SK-N-SH (cell line): Measurements from ENCODE around the gene GDI2. TPM values are rescaled to one million over a fixed set of nuclear protein-coding genes. Genes with fewer than 3 reads are reported as not detected.

ENCODE experiments used
- CTCF ChIA-PET: fragments of 300-600, 350-600 bp; formaldehyde crosslinking; extraction: SDS; loops from one replicate; lab custom pipeline; 2021; lab: Yijun Ruan, JAX
- POLR2A ChIA-PET: fragments of 350-600 bp; sonication (Branson Sonifier 250); formaldehyde crosslinking; extraction: SDS; loops from one replicate; lab custom pipeline; 2020; ENCODE audit warnings: antibody characterized with exemption, inconsistent platforms; lab: Yijun Ruan, JAX
- DNase-seq: peaks from one replicate; pipeline ENCODE4 v3.0.0; 2012
- H2AFZ ChIP-seq: fragments of 200-600 bp; sonication (generic); 2 replicates; pipeline ENCODE4 v1.8.1; 2016; ENCODE audit warnings: antibody characterized with exemption, mild to moderate bottlenecking, low read depth
- H3F3A ChIP-seq: fragments of 200-600 bp; sonication (generic); replicated peaks from 2 replicates; pipeline ENCODE3; 2016; ENCODE audit warnings: antibody characterized with exemption, mild to moderate bottlenecking; ENCODE audit not compliant: insufficient read depth
- H3K27ac ChIP-seq, 2 experiments: fragments of 200-500 bp in 1 of 2; fragments of 200-600 bp in 1 of 2; sonication (Bioruptor generic) in 1 of 2; sonication (generic), shearing (Covaris generic) in 1 of 2; 2 replicates each; pipeline versions ENCODE4 v1.5.1 to v1.6.1; 2014 to 2016; ENCODE audit warnings: low read depth in 2 of 2, inconsistent platforms in 1 of 2, low read length in 1 of 2, mild to moderate bottlenecking in 1 of 2, mixed read lengths in 1 of 2
- H3K27me3 ChIP-seq: fragments of 200-600 bp; sonication (generic), shearing (Covaris generic); 2 replicates; pipeline ENCODE4 v1.6.1; 2016; ENCODE audit warnings: mixed run types; ENCODE audit not compliant: insufficient read depth
- H3K36me3 ChIP-seq, 2 experiments: fragments of 200-500 bp in 1 of 2; fragments of 200-600 bp in 1 of 2; sonication (Bioruptor generic) in 1 of 2; sonication (generic) in 1 of 2; replicated peaks in 1 of 2; 2 replicates each; pipeline versions ENCODE3 to v1.5.1; 2014 to 2016; ENCODE audit warnings: low read length in 1 of 2, mild to moderate bottlenecking in 1 of 2; ENCODE audit not compliant: insufficient read depth in 2 of 2, control insufficient read depth in 1 of 2
- H3K4me1 ChIP-seq, 2 experiments: fragments of 200-500 bp in 1 of 2; fragments of 200-600 bp in 1 of 2; sonication (Bioruptor generic) in 1 of 2; sonication (generic), shearing (Covaris generic) in 1 of 2; 2 replicates each; pipeline versions ENCODE4 v1.5.1 to v1.6.1; 2014 to 2016; ENCODE audit warnings: low read depth in 1 of 2, low read length in 1 of 2, mixed run types in 1 of 2; ENCODE audit not compliant: insufficient read depth in 2 of 2, control insufficient read depth in 1 of 2
- H3K4me2 ChIP-seq: fragments of 200-600 bp; sonication (generic), shearing (Covaris generic); 2 replicates; pipeline ENCODE4 v1.6.1; 2017; ENCODE audit warnings: mixed run types
- H3K4me3 ChIP-seq, 2 experiments: fragments of 200-500 bp in 1 of 2; fragments of 200-600 bp in 1 of 2; sonication (Bioruptor generic) in 1 of 2; sonication (generic), shearing (Covaris generic) in 1 of 2; 2 replicates each; pipeline versions ENCODE4 v1.5.1 to v1.8.1; 2014 to 2016; ENCODE audit warnings: low read depth in 2 of 2, inconsistent platforms in 1 of 2, low read length in 1 of 2, mild to moderate bottlenecking in 1 of 2, mixed read lengths in 1 of 2, moderate library complexity in 1 of 2
- H3K79me2 ChIP-seq: fragments of 200-600 bp; sonication (generic); 2 replicates; pipeline ENCODE4 v1.8.1; 2017; ENCODE audit warnings: mild to moderate bottlenecking; ENCODE audit not compliant: insufficient read depth
- H3K9ac ChIP-seq: fragments of 200-600 bp; sonication (generic); 2 replicates; pipeline ENCODE4 v1.6.1; 2017; ENCODE audit warnings: mixed run types
- H3K9me2 ChIP-seq: fragments of 200-600 bp; sonication (generic); 2 replicates; pipeline ENCODE4 v1.6.1; 2017; ENCODE audit warnings: mixed run types
- H3K9me3 ChIP-seq: fragments of 200-600 bp; sonication (generic); 2 replicates; pipeline ENCODE4 v1.6.1; 2017; ENCODE audit warnings: mixed run types, mild to moderate bottlenecking, moderate library complexity
- H4K20me1 ChIP-seq: fragments of 200-600 bp; sonication (generic); 2 replicates; pipeline ENCODE4 v1.6.1; 2017; ENCODE audit warnings: mild to moderate bottlenecking, mixed run types; ENCODE audit not compliant: insufficient read depth
- CTCF ChIP-seq: fragments of 200-600 bp; sonication (generic); IDR thresholded peaks from 2 replicates; pipeline ENCODE4 v1.6.1; 2017; ENCODE audit warnings: antibody characterized with exemption, mild to moderate bottlenecking, moderate library complexity
- EP300 ChIP-seq, 2 experiments: IDR thresholded peaks; 2 replicates each; pipeline versions ENCODE4 v1.4.0 to v1.6.1; 2012; ENCODE audit warnings: borderline replicate concordance in 1 of 2, low read depth in 1 of 2, low read length in 1 of 2
- FOXM1 ChIP-seq: IDR thresholded peaks from 2 replicates; pipeline ENCODE4 v1.4.0; 2012; ENCODE audit warnings: low read depth, mild to moderate bottlenecking
- GABPA ChIP-seq: IDR thresholded peaks from 2 replicates; pipeline ENCODE4 v1.4.0; 2012; ENCODE audit warnings: low read depth, mild to moderate bottlenecking
- JUND ChIP-seq: IDR thresholded peaks from 2 replicates; pipeline ENCODE4 v1.4.0; 2012
- MEF2A ChIP-seq: IDR thresholded peaks from 2 replicates; pipeline ENCODE4 v1.4.0; 2012; ENCODE audit warnings: low read depth, borderline replicate concordance
- RCOR1 ChIP-seq: fragments of 150-350 bp; IDR thresholded peaks from 2 replicates; pipeline ENCODE4 v1.6.1; 2017; ENCODE audit warnings: antibody characterized with exemption, low read length
- RFX5 ChIP-seq: IDR thresholded peaks from 2 replicates; pipeline ENCODE4 v1.6.1; 2012; ENCODE audit warnings: mild to moderate bottlenecking, improper control_type of control experiment, low read length
- ZBTB33 ChIP-seq: IDR thresholded peaks from 2 replicates; pipeline ENCODE4 v1.4.0; 2012; ENCODE audit warnings: low read depth, borderline replicate concordance
- WGBS: methylation state at CpG from one replicate; pipeline ENCODE4 v1.1.6; 2017; ENCODE audit warnings: low lambda C conversion rate; 5-methylcytosine and 5-hydroxymethylcytosine counted together
- polyA plus RNA-seq, 3 experiments: library from polyadenylated mRNA; depleted of rRNA; stranded (reverse); fragments of >200 nt; gene quantifications; 2 replicates each; pipeline ENCODE4 v1.2.3, GENCODE V29; 2012
- TF ChIP-seq, protein P1 (sequence below): IDR thresholded peaks from 2 replicates; pipeline ENCODE4 v1.4.0; 2012; ENCODE audit warnings: low read depth, borderline replicate concordance

Gene GDI2
- polyA plus RNA-seq, 1 of the 3 experiments (the other 2 are of a cell fraction) = 94.3 TPM

DNA sequence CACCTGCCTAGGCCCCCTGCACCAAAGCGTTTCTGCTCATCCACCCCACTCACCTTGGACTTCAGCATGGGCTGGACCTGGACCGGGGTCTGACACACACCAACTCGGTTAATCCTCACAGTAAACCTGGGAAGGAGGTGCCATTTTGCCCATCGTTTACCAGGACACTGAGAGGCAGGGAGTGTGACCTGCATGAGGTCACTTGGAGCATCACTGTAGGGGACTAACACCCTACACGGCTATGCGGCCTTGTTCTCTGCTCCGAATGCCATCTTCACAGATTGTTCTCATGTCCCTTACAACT, 43.4 kb upstream of the GDI2 start:
- no peaks in the 10 kb centered on the region for H3K79me2 ChIP-seq
- H3K4me1 ChIP-seq = no peaks in the 10 kb centered on the region
- H2AFZ ChIP-seq = no peak overlapping the region
- no peaks in the 10 kb centered on the region for H3K36me3 ChIP-seq
- no peaks in the 10 kb centered on the region for H3K9me3 ChIP-seq
- H3K4me3 ChIP-seq = no peak overlapping the region
- H3K9me2 ChIP-seq = no peaks in the 10 kb centered on the region
- ChIA-PET CTCF (interaction anchor here (1.0 kb wide), 1 partner anchor 15 kb away, joined by 3 read pairs; no protein-coding TSS in a partner anchor), POLR2A (no interaction called here)
- H3K27ac ChIP-seq = no peak overlapping the region
- H3F3A ChIP-seq = peaks cover 10% of the 10 kb centered on the region
- H3K9ac ChIP-seq = no peak overlapping the region
- TF ChIP-seq, protein P1, sequence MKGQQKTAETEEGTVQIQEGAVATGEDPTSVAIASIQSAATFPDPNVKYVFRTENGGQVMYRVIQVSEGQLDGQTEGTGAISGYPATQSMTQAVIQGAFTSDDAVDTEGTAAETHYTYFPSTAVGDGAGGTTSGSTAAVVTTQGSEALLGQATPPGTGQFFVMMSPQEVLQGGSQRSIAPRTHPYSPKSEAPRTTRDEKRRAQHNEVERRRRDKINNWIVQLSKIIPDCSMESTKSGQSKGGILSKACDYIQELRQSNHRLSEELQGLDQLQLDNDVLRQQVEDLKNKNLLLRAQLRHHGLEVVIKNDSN = no peak
- no peak for TF ChIP-seq JUND
- WGBS = 87% methylated on average over 4 of the region's 7 CpGs
- DNase-seq = no peak
- H3K4me2 ChIP-seq = no peak overlapping the region
- H4K20me1 ChIP-seq = no peaks in the 10 kb centered on the region
- H3K27me3 ChIP-seq = no peaks in the 10 kb centered on the region

- no peaks in the 10 kb centered on the region for H3K9me2 ChIP-seq
- no peaks in the 10 kb centered on the region for H3K27me3 ChIP-seq
- no peak overlapping the region for H3K4me3 ChIP-seq
- ChIA-PET POLR2A (interaction anchor here (0.6 kb wide), 1 partner anchor 25 kb away, joined by 3 read pairs; no protein-coding TSS in a partner anchor), CTCF (interaction anchor here (0.7 to 1.0 kb wide), 2 partner anchors 15 to 1846 kb away, joined by 3 read pairs; no protein-coding TSS in a partner anchor)
- TF ChIP-seq CTCF (no peak), RFX5 (no peak), GABPA (no peak), ZBTB33 (no peak), MEF2A (no peak), EP300 (IDR thresholded peaks at IDR 0.05; ENCODE audit: borderline replicate concordance in 1 of 2, low read depth in 1 of 2, low read length in 1 of 2) (no peak), FOXM1 (no peak), RCOR1 (no peak)
- no peak overlapping the region for H2AFZ ChIP-seq
- no peaks in the 10 kb centered on the region for H3K9me3 ChIP-seq
- H3K9ac ChIP-seq = no peak overlapping the region
- H3K27ac ChIP-seq = no peak overlapping the region
- H4K20me1 ChIP-seq = no peaks in the 10 kb centered on the region
- H3F3A ChIP-seq = peaks cover 4% of the 10 kb centered on the region
- WGBS = 92% methylated on average over 18 of the region's 18 CpGs
- H3K4me1 ChIP-seq = no peaks in the 10 kb centered on the region
- no peak overlapping the region for H3K4me2 ChIP-seq
- H3K36me3 ChIP-seq = no peaks in the 10 kb centered on the region
- H3K79me2 ChIP-seq = no peaks in the 10 kb centered on the region
- no peak for DNase-seq
These were observed 42.9 kb upstream of the GDI2 start for GRCh38 chr10:5855979-5856700.
